NCI-H1436 (cell line): ENCODE results near the gene PLAGL2.
"Not testable (repeated sequence)": the region's sequence is repeated elsewhere in the genome, so short reads cannot be mapped to it uniquely, and the experiment has no call there.

Experiments used
- DNase-seq: peaks from one replicate; lab custom pipeline; 2025; lab: John Stamatoyannopoulos, UW

Gene PLAGL2, protein sequence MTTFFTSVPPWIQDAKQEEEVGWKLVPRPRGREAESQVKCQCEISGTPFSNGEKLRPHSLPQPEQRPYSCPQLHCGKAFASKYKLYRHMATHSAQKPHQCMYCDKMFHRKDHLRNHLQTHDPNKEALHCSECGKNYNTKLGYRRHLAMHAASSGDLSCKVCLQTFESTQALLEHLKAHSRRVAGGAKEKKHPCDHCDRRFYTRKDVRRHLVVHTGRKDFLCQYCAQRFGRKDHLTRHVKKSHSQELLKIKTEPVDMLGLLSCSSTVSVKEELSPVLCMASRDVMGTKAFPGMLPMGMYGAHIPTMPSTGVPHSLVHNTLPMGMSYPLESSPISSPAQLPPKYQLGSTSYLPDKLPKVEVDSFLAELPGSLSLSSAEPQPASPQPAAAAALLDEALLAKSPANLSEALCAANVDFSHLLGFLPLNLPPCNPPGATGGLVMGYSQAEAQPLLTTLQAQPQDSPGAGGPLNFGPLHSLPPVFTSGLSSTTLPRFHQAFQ

DNA sequence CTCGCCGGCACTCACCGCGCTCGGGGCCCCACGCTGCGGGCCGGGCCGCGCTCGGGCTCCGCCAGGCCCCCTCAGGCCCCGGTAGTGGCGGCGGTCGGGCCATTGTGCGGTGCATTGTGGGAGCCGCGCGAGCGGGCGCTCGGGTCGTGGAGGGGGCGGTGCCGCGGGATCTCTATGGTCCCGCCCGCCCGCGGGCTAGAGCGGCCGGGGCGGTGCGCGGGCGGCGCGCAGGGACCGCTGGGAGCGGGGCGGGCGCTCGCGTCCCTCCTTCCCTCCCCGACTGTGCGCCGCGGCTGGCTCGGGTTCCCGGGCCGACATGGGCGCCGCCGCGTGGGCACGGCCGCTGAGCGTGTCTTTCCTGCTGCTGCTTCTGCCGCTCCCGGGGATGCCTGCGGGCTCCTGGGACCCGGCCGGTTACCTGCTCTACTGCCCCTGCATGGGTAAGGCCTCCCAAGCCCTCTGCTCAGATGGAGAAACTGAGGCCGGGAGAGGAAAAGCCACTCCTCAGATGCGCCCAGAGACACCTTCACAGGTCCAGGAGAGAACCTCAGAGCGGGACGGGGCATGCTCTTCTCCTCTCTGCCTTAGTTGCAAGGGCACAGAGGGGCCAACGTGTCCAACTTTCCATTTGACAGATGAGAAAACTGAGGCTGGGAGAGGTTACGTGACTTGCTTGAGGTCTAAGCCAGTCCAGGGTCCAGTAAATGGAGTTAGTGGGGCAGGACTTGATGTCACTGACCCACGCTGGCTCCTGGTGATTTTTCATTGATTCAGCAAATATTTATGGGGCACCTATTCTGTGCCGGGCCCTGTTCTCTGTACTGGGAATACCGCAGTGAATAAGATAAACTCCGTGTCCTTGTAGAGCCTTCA lies at the start of gene PLAGL2, which contains the start of gene POFUT1:
PLAGL2 (minus strand) TSS at position 118 of the 873 bp plus-strand sequence. CDS start 5,565 bp downstream, outside the sequence.
POFUT1 (plus strand) TSS at position 255 of the 873 bp plus-strand sequence; CDS start at position 317, 62 bp downstream.
- peak; percentile 82 for DNase-seq

DNA sequence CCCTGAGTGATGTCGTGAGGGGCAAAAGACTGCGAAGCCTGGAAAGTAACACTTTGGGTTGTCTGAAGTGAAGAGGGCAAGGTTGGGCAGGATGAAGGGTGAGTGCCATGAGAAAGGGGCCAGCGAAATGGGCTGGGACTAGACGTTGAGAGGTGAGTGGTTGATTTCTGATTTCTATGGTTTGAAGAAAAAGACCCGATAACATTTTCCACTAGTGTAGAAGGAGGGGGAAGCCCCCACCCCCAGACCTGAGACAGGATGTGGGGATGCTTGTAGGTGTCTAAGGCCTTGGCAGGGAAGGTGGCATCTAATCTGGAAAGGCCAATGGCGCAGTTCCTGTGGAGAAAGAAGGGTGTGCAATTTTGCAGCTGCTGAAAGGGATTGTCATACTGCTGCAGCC lies 44.6 kb upstream of the PLAGL2 start:
- no peak for DNase-seq

DNA sequence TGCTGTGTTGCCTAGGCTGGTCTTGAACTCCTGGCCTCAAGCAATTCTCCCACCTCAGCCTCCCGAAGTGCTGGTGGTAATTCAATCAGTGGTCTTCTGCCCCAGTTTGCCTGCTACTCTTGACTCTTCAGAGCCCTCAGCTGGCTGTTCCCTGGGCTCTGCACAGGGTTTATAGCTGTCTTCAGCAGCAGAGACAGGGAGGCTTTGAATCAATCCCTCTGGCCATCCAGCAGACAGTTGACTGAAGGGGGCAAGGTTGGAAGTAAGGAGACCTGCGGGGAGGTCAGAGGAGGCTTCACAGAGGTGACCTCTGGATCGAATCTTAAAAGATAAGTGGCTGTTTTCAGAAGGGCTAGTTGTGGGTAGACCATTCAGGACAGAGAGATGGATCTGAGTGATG lies 43.9 kb upstream of the PLAGL2 start:
- no peak for DNase-seq

DNA sequence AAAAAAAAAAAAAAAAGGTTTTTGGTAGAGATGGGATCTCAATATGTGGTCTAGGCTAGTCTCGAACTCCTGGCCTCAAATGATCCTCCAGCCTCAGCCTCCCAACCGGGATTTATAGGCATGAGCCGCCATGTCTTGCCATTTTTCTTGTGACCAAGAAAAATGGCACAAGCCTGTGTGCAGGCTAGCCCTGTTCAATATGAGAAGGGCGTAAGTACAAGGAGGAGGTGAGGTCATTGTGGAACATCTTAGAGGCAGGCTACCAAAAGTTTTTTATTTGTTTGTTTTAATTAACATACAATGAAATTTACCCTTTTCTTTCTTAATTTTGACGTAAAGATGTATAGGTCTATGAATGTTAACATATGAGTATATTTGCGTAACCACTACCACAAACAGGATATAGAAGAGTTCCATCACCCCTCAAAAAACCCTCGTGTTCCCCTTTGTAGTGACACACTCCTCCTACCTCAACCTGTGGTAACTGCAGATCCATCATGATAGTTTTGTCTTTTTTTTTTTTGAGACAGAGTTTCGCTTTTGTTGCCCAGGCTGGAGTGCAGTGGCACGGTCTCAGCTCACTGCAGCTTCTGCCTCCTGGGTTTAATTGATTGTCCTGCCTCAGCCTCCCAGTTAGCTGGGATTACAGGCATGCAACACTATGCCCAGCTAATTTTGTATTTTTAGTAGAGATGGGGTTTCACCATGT lies 41.6 kb upstream of the PLAGL2 start:
- DNase-seq, result no peak

DNA sequence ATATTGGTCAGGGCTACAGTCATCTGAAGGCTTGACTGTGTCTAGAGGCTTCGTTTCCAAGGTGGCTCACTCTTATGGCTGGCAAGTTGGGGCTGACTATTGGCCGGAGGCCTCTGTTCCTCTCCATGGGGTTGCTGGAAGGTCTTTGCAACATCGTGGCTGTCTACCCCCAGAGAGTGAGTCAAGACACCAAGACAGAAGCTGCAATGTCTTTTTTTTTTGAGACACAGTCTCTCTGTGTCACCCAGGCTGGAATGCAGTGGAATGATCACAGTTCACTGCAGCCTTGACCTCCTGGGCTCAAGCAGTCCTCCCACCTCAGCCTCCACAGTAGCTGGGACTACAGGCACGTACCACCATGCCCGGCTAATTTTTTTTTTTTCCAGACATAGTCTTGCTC lies 40.5 kb upstream of the PLAGL2 start:
- DNase-seq, result no peak

DNA sequence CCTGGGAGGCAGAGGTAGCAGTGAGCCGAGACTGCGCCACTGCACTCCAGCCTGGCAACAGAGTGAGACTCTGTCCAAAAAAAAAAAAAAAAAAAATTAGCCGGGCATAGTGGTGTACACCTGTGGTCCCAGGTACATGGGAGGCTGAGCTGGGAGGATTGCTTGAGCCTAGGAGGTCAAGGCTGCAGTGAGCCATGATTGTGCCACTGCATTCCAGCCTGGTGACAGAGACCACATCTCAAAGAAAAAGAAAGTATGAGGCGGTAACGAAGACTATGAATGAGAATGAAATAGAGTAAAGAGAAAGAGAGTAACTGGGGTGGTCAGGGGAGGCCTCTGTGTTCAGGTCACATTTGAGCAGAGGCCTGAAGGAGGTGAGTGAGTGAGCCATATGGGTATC lies 38.7 kb upstream of the PLAGL2 start:
- DNase-seq, result not testable (repeated sequence)

DNA sequence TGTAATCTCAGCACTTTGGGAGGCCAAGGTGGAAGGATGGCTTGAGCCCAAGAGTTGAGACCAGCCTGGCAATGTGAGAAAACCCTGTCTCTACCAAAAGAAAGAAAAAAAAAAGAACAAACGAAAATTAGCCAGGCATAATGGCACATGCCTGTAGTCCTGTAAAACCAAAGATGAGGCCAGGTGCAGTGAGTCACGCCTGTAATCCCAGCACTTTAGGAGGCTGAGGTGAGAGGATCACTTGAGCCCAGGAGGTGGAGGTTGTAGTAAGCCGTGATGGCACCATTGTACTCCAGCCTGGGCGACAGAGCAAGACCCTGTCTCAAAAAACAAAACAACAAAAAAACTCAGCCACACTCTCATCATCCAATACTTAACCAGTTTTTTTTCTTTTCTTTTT lies 37.4 kb upstream of the PLAGL2 start:
- DNase-seq, result no peak

DNA sequence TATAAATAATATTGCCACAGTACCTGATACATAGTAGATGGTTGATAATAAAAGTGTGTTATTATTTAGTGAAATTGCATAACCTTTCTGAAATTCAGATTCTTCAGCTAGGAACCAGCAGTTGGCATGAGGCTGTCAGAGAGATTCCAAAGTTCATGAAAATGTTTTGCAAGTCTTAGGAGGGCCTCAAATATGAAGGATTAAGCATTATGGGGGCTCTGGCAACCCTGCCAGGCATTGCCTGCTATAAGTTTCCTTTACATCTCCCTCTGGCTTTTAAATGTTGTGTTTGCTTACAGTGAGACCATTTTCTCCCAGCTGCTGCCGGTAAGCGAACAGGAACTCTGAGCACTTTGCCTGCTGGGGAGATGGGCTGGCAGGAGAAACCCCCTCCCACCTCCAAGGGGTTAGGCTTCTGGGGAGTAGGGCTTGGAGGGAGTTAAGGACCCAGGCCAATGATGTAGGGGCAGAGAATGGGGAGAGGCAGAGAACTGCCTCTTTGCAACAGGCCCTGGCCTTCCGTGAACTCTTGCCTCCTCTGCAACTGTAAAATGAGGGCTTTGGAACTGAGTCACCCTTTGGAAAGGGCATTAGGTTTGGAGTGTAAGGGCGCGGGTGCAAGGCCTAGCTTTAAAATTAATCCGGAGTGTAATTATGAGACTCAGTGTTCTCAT lies 36.7 kb upstream of the PLAGL2 start:
- no peak for DNase-seq

DNA sequence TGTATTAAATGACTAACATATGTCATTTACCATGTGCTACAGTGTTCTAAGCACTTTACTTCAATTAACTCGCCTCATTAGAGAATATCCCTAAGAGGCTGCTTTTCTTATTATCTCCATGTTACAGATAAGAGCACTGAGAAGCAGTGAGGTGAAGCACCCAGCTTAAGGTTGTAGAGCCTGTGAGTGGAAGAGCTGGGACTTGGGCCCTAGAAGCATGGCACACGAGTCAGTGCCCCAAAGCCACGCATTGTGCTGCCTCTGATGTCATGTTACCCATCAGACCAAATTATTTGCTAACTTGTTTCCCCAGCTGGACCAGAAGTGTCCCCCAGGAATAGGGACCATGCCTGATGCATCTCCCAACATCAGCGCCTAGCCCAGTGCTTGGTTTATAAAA lies 34.3 kb upstream of the PLAGL2 start:
- no peak for DNase-seq

DNA sequence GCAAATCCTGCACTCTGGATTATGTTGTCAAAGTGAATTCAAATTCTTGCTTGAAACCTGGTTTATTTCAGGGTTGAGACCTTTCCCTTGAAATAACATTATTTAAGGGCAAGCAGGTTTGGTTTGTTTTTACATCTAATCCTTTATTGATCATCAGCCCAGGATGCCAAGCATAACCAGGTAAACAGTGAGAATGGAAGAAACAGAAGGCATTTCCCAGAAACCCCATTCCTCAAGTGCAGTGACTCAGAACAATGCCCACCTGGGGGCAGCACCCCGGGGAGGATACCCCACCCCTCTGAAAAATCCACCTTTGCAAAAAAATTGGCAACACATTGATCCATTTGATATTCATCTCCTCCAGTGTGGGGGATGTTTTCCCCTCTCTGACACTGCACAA lies 32.7 kb upstream of the PLAGL2 start:
- no peak for DNase-seq

DNA sequence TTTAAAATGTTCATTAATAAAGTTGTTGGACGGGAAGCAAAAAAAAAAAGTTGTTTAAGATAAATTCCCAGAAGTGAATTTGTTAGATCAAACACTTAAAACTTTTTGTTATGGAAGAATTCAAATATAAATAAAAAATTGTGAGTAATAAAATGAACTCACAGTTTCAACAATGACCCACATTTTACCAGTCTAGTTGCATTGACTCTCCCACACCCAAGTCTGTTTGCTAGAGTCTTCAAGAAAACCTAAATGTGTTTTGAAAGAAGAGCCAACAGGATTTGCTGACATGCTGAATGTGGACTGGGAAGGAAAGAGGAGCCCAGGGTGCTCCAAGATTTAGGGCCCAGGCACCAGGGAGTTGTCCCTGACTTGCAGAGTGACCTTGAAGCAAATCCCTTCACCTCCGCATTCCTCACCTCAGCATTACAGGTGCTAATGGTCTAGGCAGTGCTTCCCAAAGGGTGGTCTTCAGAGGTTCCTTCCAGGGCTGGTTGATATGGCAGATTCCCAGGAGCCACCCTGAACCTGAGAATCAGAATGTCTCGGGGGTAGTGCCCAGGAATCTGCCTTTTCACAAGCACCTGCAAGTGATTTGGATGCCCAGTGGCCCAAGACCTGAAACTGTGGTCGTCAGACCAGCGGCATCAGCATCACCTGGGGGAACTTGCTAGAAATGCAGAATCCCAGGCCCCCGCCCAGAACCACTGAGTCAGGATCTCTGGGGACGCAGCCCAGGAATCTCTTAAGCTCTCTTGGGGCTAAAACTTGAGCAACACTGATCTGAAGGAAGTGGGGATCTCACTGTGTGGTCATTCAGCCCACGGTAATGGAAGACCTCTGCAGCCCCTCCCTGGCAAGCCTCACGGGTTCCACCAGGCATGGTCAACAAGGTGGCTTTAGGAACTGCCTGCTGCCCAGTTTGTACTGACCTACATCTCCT lies 31.2 kb upstream of the PLAGL2 start:
- DNase-seq, result no peak

DNA sequence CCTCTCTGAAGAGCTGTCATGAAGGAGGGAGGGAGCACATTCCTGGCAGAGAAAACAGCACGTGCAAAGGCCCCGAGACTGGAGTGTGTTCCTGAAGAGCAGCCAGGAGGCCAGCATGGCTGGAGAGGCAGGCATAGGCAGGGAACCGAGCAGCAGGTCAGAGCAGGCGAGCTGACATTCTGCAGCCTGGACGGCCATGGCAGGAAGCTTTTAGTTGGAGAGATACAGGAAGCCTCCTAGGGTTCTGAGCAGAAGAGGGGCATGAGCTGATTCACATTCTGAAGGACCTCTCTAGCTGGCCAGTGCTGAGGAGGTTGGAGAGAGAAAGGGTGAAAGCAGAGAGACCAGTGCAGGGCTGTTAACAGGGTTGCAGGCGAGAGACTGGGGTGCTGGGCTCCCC lies 29.9 kb upstream of the PLAGL2 start:
- no peak for DNase-seq

DNA sequence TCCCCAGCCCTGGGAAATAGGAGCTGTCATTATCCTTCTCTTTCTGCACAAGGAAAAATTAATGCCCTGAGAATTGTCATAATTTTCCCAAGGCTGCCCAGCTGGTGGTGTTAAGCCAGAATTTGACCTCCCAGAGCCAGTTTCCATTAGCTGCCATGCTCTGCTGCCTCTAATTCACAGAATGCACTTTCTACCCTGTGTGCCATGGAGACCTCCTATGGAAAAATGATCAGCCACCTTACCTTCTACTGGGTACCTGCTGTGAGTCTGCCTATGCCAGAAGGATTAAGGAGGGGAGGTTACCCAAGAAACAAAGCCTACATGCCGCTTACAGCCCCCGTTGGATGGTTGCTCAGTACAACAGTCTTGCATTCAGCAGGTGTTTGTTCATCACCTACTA lies 29.3 kb upstream of the PLAGL2 start:
- DNase-seq, result no peak

DNA sequence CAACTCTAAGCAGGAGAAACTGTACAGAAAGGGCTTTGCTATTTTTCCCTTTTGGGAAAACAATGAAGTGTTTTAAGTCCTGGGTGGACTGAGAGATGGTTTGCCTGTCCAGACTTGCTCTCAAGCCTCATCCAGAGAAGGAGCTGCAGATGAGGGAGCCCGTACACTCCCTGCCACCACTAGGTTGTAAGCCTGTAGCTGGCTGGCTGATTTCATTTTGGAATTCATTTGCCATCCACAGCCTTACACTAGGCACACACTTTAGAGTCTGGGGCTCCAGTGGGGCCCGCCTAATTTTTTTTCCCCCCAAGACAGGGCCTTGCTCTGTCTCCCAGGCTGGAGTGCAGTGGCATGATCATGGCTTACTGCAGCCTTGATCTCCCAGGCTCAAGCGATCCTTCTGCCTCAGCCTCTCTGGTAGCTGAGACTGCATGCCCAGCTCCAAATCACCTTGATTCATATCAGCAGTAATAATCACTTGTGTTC lies 28.5 kb upstream of the PLAGL2 start:
- no peak for DNase-seq

DNA sequence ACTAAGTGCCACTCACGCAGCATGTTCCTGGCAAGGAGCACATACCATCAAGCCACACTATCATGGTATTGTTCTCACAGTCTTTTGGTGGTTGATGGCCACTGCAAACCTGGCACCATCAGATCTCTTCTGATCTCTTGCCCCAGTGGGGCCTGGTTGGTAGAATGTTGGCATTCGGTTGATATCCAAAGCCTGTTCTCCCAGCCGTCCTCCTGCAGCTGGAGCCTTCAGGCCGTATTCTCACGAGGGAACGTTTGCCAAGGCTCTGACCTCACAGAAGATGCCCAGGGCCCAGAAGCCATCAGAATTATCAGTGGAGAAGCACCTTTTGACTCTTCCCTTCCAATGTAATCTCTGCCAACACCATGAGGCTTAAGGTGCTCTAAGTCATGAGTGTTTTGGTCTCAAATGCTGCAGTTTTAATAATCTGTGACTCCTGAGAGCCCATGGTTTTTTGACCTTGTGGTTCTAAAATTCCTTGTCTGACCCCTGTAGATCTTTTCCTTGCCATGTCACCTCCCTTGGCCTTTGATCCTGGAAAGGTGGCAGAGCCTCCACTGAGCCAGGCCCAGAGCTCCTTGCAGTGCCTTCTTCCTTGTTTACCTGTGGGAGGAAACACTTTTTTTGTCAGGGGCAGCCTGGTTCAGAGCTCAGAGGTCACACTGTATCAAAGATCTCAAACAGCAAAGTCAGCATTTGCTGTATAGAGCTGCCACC lies 27.9 kb upstream of the PLAGL2 start:
- no peak for DNase-seq

DNA sequence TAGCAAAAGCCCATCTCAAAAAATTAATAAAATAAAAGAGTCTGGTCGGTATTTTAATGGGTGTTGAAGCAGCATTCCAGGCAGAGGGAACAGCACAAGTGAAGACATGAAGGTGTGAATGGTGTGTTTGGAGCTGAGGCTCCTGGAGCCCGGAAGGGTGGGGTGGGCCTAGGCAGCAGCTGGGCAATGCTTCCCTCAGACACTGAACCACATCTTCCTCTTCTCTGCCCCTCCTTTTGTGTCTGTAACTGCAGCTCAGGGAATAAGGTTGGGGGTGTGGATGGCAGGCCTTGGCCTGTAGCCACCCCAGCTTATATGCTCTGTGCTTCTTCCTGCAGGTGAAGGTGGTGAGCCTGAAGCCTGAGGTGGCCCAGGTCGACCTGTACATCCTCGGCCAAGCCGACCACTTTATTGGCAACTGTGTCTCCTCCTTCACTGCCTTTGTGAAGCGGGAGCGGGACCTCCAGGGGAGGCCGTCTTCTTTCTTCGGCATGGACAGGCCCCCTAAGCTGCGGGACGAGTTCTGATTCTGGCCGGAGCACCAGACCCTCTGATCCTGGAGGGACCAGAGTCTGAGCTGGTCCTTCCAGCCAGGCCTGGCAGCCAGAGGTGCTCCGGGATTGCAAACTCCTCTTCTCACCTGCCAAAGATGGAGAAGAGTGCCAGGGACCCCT lies 26.7 kb upstream of the PLAGL2 start:
- no peak for DNase-seq

DNA sequence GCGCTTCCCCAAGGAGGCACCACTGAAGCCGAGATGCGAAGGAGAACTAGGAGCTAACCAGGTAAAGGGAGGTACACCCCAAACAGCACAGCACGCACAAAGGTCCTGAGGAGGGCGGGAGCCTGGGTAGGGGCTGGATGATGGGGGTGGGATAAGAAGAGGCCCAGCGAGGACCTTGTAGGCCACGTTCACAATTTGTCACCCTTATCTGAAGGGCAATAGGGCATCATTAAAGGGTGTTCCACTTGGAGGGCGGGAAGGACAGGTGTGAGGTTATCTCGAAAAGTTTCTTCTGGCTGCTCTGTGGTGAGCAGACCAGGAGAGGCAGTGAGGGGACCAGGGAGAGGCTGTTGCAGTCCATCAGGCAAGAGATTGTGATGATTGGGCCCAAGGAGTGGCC lies 25.7 kb upstream of the PLAGL2 start:
- DNase-seq, result no peak

DNA sequence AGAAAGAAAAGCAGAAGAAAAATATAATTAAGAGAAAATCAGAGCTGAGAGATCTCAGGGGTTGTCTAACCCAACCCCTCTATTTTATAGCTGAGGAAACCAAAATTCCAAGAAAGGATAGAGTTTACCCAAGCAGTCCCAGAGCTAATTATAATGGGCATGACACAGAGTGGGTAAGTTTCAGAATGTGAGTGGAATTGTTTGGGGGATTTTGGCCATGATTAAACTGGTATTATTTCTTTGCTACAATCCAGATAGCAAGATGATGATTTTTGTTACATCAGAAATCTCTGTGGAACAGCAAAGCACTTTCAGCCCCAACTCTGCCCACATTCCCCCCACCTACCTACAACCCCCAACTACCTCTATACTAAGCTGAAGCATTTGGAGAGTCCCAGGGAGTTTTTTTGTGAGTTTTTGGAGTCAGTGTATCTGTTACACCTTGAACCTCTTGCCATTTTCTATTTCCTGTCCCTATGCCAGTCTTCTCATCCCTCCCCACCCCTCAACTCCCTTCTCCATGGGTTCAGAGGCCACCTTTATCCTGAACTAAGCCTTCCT lies 24.9 kb upstream of the PLAGL2 start:
- no peak for DNase-seq

DNA sequence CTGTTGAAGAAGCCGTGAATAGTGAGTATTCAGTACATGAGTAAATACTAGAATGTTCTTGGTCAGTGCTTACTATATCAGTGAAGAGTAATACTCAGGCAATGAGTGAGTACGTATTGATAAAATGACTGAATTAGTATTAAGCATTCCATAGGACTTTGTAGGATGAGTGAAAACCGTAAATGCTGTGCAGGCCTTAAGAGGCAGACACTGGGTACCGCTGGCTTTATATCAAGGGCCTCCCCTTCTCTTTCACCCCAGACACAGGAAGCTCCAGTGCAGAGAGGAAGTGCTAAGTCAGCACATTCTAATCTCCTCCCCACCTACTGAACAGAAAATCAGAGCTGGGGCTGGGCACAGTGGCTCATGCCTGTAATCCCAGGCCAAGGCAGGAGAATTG lies 24.3 kb upstream of the PLAGL2 start:
- DNase-seq, result no peak
